Activated effector memory CD4-positive, alpha-beta T cell treated with Interleukin-2 at 50 U/mL for 16 hours (primary cell): ENCODE measurements around the gene MRPS6.

Experiments used
- DNase-seq: peaks from one replicate; pipeline ENCODE4 v3.0.0-alpha.2; 2020

The MRPS6 gene

DNA sequence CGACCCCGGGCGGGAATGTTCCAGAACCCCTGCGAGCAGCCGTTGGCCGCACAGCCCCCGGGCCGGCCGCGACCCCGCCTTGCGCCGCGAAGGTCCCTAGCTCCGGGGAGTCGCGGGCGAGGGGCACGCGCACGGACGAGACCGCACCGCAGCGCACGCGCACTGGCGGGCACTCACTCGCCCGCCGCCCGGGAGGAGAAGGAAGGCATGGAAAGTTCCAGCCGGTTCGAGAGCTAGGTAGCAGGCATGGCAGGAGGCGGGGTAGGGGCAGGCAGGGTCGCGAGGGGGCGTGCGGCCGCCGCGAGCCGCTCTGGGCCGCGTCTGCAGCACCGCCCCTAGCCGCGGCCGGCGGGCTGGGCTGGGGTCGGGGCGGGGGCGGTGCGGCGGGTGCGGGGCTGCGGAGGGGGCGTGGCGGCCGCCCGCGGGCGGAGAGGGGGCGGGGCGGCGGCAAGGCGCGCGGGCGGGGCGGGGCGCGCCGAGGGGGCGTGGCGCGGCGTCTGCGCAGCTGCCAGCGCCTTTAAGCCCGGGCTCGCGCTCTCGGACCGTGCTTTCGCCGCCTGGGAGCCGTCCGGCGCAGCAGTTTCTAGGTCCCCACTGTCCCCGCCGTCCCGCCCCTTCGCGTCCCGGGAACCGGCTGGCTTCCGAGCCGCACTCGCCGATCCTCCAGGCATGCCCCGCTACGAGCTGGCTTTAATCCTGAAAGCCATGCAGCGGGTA is at the start of gene MRPS6, which contains the start of gene SLC5A3:
Gene MRPS6 (plus strand): TSS at position 547 of the 717 bp plus-strand sequence. CDS start 123 bp downstream, at position 670.
Gene SLC5A3 (plus strand): TSS at position 547 of the 717 bp plus-strand sequence. CDS start 21,621 bp downstream, outside the sequence.
- peak; percentile 68 for DNase-seq

DNA sequence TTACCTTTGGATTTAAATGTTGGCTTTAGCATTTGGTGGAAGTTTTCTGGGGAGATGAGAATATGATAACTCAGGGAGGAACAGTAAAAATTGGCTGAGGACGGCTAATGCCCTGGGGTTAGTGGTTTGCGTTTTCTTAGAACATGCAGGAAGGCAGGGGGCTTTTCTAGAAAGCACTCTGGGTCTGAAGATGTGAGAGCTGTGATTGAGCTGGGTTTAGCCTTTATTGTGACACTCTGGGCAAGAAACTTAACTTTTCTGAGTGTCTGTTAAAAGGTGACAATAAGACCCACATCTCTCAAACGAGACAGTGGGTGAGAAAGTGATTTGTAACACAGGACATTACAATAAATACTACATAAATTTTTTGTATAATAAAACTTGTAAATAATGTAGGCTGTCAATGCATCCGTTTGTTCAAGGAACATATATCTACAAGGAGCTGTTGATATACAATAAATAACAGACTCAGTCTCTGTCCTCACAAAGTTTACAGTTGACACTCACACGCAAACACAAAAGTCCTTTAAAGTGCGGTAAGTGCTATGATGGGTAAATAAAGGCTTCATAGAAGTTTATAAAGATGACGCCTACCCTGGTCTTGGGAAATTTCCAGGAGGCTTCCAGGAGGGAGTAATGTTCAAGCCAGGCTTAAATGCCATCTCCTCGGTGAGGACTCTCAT is 49.5 kb upstream of the MRPS6 start:
- no peak for DNase-seq

DNA sequence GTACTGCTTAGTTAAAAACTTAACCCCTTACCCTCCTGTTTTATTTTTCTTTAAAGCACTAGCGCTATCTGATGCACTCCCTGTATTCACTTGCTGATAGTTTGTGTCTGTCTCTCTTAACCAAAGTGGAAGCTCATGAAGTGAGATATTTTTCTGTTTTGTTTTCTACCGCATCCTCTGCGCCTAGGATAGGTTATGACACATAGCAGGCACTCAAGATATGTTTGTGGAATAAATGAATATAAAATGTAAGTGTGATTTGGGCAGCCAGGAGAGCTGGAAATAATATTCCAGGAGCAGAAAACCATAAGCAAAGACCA is 49.0 kb upstream of the MRPS6 start:
- no peak for DNase-seq

DNA sequence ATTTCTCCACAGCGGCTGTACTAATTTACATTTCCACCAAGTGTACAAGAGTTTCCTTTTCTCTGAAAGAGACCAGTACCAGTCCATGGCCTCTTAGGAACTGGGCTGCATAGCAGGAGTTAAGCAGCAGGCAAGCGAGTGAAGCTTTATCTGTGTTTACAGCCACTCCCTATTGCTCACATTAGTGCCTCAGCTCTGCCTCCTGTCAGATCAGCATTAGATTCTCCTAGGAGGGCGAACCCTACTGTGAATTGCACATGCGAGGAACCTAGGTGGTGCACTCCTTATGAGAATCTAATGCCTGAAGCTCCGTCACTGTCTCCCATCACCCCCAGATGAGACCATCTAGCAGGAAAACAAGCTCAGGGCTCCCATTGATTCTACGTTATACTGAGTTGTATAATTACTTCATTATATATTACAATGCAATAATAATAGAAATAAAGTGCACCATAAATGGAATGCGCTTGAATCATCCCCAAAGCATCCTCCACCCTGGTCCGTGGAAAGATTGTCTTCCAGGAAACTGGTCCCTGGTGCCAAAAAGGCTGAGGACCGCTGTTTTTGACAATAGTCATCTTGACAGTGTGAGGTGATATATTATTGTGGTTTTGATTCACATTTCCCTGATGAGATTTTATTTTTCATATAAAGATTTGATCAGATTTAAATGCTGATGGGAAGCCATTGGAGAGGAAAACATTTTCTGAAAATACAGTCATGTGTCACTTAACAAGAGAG is 45.5 kb upstream of the MRPS6 start:
- DNase-seq = no peak

- peak; percentile 4 for DNase-seq
Observed at GRCh38 chr21:34029743-34030528, 43.4 kb upstream of the MRPS6 start.

DNA sequence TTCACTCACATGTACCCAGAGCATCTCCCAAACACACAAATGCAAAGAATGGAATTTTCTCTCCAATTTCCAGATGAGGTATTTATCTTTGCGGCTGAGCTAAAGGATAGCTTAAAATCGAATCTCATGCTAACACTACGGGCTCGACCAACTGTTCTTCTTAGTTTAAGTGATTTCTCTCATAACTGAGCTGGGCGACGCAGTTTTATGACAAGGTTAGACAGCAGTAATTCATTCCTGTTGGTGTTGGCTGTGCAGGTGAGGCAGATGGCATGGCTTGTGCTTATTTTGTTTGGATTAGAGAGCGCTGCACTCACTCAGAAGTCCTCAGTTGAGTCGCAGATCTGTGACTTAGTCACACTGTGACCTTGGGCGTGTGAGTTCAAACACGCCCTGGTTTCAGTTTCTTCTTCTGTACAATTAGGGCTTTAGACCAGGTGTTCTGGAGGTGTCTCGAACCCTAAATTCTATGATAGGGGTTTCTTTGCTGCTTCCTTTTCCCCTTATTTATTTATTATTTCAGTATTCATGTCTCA is 41.5 kb upstream of the MRPS6 start:
- no peak for DNase-seq

DNA sequence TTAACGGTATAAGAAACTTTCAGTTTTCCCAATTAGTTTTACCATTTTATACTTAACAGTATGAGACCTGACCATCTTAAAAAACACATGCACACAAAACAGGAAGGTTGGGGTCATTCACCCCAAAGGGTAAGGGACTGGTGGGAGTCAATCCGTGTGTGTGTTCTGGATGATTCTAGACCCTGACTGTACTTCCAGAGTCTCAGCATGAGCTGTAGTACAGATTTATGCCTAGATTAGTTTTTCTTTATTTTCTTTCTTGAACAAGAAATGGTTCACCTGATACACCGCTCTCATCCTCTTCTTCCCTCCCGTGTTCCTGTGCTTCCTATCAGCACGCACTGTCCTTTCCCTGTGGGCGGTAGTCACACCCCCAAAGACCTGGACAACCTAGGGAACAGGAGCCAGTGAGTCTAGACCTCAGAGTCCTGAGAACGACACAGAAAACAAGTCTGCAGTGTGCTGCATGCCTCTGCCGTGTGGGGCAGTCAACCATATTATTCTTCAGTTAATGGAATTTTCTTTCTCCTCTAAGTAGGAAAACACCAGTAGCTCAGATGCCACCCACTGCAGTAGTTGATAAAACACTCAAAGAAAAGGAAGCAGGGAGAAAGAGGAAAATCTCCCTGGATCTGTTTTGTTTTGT is 38.9 kb upstream of the MRPS6 start:
- no peak for DNase-seq

GRCh38 chr21:34035619-34036354 is 37.6 kb upstream of the MRPS6 start:
- DNase-seq = no peak

GRCh38 chr21:34037009-34037795 is 36.2 kb upstream of the MRPS6 start:
- no peak for DNase-seq

DNA sequence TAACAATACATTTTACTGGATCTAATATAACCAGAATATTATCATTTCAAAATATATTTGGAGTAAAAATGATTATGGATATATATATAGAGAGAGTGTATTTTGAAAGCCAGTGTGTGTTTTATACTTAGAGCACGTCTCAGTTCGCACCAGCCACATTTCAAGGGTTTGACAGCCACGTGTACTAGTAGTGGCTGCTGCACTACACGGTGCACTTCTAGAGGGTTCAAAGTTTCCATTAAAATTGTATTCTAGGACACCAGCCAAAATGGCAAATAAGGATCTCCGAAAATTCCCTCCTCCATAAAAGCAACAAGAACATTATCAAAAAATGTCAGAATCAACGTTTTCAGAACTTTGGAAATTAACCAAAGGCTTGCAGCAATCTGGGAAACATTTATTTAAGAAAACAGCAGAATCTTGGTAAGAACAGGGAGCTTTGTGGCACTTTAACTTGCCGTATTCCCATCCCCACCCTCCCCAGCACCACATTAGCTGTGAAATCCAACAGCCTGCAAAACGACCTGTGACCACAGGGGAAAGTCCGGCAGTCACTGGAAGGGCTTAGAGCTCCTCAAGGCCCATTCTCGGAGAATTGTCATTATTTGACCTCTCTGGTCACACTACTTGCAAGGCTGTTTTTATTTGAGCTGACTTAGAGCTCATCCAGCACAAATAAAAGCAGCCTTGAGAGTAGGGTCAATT is 33.5 kb upstream of the MRPS6 start:
- DNase-seq = no peak

- no peak for DNase-seq
Observed at GRCh38 chr21:34042735-34043134, 30.6 kb upstream of the MRPS6 start.

GRCh38 chr21:34043333-34043732 is 30.0 kb upstream of the MRPS6 start:
- no peak for DNase-seq

DNA sequence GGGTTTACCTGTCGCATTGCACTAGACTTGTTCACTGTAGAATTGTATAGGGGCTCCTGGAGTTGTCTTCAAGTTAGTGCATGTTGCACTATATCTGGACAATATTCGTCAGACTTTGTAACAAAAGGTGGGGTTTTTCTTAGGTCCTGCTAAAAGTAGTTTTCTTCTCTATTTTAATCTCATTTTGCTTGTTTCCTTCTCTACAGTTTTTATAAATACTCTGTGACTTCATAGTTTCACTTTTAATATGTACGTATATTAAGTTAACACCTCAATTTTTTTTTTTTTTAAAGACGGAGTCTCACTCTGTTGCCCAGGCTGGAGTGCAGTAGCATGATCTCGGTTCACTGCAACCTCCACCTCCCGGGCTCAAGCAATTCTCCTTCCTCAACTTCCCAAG is 26.5 kb upstream of the MRPS6 start:
- DNase-seq = no peak

GRCh38 chr21:34047835-34048234 is 25.5 kb upstream of the MRPS6 start:
- no peak for DNase-seq

GRCh38 chr21:34052171-34052570 is 21.2 kb upstream of the MRPS6 start:
- DNase-seq = no peak

- DNase-seq = no peak
Observed at GRCh38 chr21:34054259-34054658, 19.1 kb upstream of the MRPS6 start.

DNA sequence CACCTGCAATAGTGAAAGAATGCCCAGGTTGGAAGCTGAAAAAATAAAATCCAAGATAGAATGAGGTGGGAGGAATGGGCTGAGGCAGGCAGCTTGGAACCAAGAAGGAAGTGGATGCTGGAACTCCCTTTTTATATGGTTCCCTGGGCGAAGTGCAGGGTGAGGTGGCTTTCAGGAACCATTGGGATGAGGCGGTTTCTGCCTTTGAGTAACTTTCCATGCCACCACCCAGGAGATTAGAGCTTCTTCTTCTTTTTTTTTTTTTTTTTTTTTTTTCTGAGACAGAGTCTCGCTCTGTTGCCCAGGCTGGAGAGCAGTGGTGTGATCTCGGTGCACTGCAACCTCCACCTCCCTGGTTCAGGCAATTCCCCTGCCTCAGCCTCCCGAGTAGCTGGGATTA is 17.8 kb upstream of the MRPS6 start:
- DNase-seq = no peak

- no peak for DNase-seq
Observed at GRCh38 chr21:34061983-34062382, 11.4 kb upstream of the MRPS6 start.

DNA sequence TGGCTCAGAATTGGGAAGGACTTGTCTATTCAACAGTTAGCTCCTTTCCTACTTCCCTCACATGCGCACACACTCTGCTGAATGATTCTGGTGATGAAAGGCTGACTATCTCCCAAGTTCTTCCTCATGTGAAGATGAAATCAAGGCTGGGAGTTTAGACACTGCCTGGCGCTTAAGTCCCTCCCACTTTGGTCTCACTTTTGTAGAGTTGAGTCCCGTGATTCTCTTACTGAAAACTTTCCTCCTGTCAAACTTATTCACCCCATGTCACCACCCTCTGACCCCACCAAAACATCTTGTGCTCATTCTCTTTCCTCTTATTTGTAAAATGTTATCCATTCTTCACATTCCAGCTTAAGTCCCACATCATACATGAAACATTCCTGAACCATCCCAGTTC is 8.4 kb upstream of the MRPS6 start:
- no peak for DNase-seq

DNA sequence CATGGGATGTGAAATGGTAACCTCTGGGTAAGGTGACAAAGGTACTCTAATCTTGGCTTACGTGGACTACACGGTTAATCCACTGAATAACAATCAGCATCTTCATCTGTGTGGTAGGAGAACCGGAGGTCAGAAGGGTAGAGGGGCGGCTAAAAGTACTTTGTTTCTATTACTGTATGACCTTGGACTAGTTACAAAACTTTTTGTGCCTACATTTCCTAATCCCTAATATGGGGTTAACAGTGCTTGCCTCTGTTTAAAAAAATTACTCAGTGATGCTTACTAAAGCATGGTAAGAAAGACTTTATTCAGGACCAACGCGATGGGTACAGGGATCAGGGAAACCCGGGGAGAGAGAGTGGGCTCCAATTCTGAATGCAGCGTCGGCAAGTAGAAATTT is 1.7 kb upstream of the MRPS6 start:
- no peak for DNase-seq
